ENCODE results near the gene TUG1. TPM values are rescaled to one million over a fixed set of nuclear protein-coding genes. Genes with fewer than 3 reads are reported as not detected.

The TUG1 gene
- polyA plus RNA-seq, 3 donors from 2014 or later, result 7.8 to 22.9 (median 13.6) TPM

DNA sequence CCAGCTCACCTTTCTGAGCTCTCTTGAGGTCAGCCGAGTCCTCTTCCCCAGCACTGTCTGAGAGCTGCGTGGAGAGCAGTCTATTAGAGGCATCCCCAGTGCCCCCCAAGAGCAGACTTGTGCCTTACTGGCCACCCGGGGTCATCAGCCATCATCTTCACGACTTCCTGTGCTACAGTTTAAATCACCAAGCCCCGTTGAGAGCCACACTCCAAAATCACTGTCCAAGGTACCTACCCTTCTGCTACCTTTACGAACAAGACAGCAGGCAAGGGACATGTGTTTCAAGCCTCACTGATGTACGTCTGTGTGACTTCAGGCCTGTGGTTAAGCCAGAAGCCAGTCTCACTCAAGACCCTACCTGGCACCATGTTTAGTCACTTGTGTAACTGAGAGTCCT is 35.6 kb upstream of the TUG1 start:
- DNase-seq, result no peak
- no peaks in the 10 kb centered on the region for H3K9me3 Mint-ChIP-seq
- H3K27me3 Mint-ChIP-seq (ENCODE audit: low read depth in 3 of 3), result peaks cover 0 to 4% (median 0%) of the 10 kb centered on the region in 3 donors
- no peak overlapping the region for H3K4me3 Mint-ChIP-seq
- H3K4me1 Mint-ChIP-seq, result no peaks in the 10 kb centered on the region
- no peak overlapping the region for H3K27ac Mint-ChIP-seq
- H3K36me3 Mint-ChIP-seq, result peaks cover 28 to 70% (median 38%) of the 10 kb centered on the region in 3 donors

DNA sequence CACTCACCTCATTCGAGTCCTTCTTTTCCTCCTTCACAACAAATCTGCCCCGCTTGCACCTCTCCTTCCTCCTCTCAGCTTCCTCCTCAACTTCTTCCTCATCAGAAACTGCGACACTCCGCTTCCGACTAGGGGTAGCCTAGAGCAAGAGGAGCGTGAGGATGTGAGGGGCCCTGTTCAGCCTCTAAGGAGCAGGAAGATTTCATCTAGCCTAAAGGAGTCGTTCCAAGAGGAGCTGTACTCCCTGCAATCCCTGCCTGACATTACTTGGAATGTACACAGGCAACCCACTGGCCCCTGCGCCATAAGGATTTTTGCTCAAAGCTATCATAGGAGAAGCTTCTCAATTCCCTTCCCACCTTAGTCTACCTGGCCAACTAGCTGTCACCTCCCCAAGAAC is 35.0 kb upstream of the TUG1 start:
- no peak overlapping the region for H3K4me3 Mint-ChIP-seq
- no peak for DNase-seq
- H3K27ac Mint-ChIP-seq, result no peak overlapping the region
- H3K9me3 Mint-ChIP-seq, result no peaks in the 10 kb centered on the region
- peaks cover 0 to 2% of the 10 kb centered on the region in 2 donors for H3K4me1 Mint-ChIP-seq
- peaks cover 29 to 72% (median 42%) of the 10 kb centered on the region in 3 donors for H3K36me3 Mint-ChIP-seq
- peaks cover 0 to 4% (median 0%) of the 10 kb centered on the region in 3 donors for H3K27me3 Mint-ChIP-seq (ENCODE audit: low read depth in 3 of 3)

DNA sequence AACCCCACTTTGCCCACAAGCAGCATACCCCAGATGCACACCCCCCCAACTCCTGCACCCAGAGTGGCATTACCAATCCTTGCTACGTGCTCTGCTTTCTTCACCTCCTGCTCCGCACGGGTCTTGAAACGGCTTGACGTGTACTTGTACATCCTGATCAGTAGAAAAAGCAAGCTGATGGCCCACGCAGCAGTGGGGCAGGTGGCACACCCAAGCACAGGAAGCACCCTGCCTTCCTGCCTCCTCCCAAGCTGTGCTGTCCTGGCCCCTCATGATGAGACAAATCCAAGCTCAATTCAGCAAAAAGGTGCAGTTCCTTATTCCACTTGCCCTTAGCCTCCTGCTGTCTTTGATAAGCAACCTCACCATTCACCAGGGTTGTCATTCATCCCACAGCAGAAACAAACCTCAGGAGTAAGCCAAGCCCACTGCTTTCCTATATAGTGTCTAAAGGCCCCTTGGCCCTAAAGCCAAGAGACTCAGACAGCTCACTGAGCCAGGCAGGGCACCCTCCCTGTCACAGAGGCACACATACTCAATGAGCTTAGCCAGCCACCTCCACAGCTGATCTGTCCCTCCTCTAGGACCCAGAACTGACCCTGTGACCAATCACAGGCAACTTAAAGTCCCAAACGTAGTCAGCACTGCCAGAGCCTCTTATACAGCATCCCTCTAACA is 28.2 kb upstream of the TUG1 start:
- H3K27ac Mint-ChIP-seq, result peak overlapping the region; percentile 47 to 80 (median 75)
- H3K4me1 Mint-ChIP-seq, result peaks cover 34 to 51% of the 10 kb centered on the region in 2 donors
- peaks cover 44 to 66% (median 49%) of the 10 kb centered on the region in 3 donors for H3K36me3 Mint-ChIP-seq
- no peak for DNase-seq
- H3K9me3 Mint-ChIP-seq, result no peaks in the 10 kb centered on the region
- peak overlapping the region in 4 of 5 donors; percentile 7 to 71 (median 44) for H3K4me3 Mint-ChIP-seq
- no peaks in the 10 kb centered on the region for H3K27me3 Mint-ChIP-seq (ENCODE audit: low read depth in 3 of 3)

DNA sequence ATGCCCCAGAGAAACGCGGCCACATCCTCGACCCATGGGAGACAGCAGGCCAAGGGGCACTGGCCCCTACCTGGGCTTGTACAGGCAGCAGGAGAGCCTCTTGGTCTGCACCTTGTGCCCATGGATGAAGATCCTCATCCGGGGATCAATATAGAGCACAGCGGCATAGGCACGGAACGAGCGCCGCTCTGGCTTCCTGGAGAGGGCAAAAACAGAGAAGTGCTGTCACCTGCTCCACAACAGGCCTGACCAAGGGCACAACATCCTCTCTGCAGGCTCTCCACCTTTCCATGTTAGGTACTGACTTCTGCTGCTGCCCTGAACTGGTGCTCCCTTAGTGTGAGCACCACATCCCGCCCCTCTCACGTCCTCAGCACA is 27.7 kb upstream of the TUG1 start:
- no peak for DNase-seq
- Mint-ChIP-seq H3K27me3 (ENCODE audit: low read depth in 3 of 3) (no peaks in the 10 kb centered on the region), H3K4me1 (peaks cover 34 to 51% of the 10 kb centered on the region in 2 donors), H3K4me3 (peak overlapping the region in 2 of 5 donors; percentile 1 to 38), H3K36me3 (peaks cover 49 to 66% (median 49%) of the 10 kb centered on the region in 3 donors), H3K27ac (peak overlapping the region; percentile 9 to 80 (median 62)), H3K9me3 (no peaks in the 10 kb centered on the region)

DNA sequence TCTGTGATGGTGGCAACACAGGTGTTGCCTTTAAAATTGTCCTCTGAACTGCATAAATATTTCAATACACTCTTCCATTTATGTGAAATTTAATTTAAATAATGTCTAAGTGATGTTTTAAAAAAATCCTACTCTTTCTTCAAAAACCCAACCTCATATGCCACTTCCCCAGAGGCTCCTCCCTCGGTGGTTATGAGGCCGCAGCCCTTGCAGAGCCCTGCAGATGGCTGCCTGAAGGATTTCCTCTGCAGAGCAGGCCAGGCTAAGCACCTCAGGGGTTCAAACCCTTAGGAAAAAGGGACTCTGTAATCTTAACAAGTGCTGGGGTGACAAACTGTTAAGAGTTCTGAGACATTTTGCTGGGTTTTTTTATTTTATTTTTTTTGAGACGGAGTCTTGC is 25.7 kb upstream of the TUG1 start:
- H3K36me3 Mint-ChIP-seq, result peaks cover 42 to 60% (median 52%) of the 10 kb centered on the region in 3 donors

DNA sequence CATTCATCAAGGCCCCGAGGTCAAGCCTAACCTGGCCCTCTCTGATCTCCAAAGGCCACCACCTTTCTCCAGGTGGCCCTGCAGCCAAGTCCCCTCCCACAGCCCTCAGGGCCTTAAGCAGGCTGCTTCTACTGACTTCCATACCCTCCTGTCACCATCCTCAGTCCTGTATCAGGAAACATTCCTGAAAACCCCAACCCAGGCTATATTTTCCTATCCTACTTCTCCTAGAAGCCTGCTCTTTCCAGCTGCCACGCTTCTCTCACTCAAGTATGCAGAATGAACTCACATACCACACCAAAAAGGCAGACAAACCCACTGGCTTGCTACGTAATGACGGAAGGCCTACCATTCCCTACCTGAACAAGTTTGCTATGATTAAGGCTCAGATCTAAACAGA is 24.1 kb upstream of the TUG1 start:
- H3K36me3 Mint-ChIP-seq, result peaks cover 44 to 56% (median 49%) of the 10 kb centered on the region in 3 donors
- H3K27ac Mint-ChIP-seq, result peak overlapping the region in 1 of 6 donors; percentile 6
- no peak overlapping the region for H3K4me3 Mint-ChIP-seq
- peaks cover 33 to 45% of the 10 kb centered on the region in 2 donors for H3K4me1 Mint-ChIP-seq
- H3K27me3 Mint-ChIP-seq (ENCODE audit: low read depth in 3 of 3), result no peaks in the 10 kb centered on the region
- H3K9me3 Mint-ChIP-seq, result no peaks in the 10 kb centered on the region
- DNase-seq, result no peak

More for the DNA sequence above, 25.7 kb upstream of the TUG1 start:
- Mint-ChIP-seq H3K27me3 (ENCODE audit: low read depth in 3 of 3) (no peaks in the 10 kb centered on the region), H3K4me3 (peak overlapping the region; percentile 26 to 61 (median 54)), H3K9me3 (no peaks in the 10 kb centered on the region), H3K27ac (peak overlapping the region in 5 of 6 donors; percentile 30 to 83 (median 41)), H3K4me1 (peaks cover 34 to 51% of the 10 kb centered on the region in 2 donors)
- DNase-seq, result peak; percentile 36 to 49 (median 48)

DNA sequence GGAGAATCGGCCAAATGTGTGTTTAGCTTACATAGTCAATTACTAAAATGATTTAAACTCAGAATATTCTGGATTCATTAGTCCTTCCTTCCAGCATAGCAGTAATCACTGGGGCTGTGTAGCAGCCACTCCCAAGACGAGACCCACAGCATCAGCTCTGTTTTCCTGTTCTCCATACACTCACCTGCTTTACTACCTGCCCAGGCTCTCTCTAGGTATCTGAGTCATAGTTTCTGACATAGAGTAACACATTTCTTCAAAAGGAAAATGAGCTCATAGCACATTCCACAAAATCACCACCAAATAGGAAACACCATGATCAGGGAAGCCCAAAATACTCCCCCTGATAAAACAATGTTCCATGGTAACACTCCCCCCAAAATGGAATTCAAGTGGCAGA is 23.4 kb upstream of the TUG1 start:
- Mint-ChIP-seq H3K27ac (peak overlapping the region in 1 of 6 donors; percentile 41), H3K27me3 (ENCODE audit: low read depth in 3 of 3) (no peaks in the 10 kb centered on the region), H3K9me3 (no peaks in the 10 kb centered on the region), H3K4me3 (no peak overlapping the region), H3K4me1 (peaks cover 26 to 38% of the 10 kb centered on the region in 2 donors), H3K36me3 (peaks cover 45 to 57% (median 51%) of the 10 kb centered on the region in 3 donors)
- DNase-seq, result no peak

DNA sequence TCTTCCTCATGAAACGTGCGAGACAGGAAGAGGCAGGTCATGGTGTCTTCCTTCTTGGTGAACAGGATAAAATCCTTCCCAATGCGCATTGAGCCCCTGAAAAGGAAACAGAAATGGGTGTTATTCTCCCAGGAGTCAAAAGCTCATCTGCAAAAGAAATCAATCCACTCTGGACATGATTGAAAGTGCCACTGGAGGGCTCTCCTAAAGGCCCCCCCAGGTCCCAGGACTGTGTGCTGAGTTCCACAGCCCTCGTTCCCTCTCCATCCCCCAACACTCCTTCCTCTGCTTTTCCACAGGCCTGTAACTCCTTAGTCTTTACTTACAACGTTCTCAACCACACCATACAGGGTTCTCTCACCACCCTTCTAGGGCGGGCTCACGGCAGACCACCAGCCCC is 22.7 kb upstream of the TUG1 start:
- H3K4me1 Mint-ChIP-seq, result peaks cover 20 to 31% of the 10 kb centered on the region in 2 donors
- DNase-seq, result no peak
- H3K27ac Mint-ChIP-seq, result peak overlapping the region in 3 of 6 donors; percentile 3 to 45 (median 44)
- no peak overlapping the region for H3K4me3 Mint-ChIP-seq
- no peaks in the 10 kb centered on the region for H3K27me3 Mint-ChIP-seq (ENCODE audit: low read depth in 3 of 3)
- peaks cover 42 to 52% (median 47%) of the 10 kb centered on the region in 3 donors for H3K36me3 Mint-ChIP-seq
- H3K9me3 Mint-ChIP-seq, result no peaks in the 10 kb centered on the region

DNA sequence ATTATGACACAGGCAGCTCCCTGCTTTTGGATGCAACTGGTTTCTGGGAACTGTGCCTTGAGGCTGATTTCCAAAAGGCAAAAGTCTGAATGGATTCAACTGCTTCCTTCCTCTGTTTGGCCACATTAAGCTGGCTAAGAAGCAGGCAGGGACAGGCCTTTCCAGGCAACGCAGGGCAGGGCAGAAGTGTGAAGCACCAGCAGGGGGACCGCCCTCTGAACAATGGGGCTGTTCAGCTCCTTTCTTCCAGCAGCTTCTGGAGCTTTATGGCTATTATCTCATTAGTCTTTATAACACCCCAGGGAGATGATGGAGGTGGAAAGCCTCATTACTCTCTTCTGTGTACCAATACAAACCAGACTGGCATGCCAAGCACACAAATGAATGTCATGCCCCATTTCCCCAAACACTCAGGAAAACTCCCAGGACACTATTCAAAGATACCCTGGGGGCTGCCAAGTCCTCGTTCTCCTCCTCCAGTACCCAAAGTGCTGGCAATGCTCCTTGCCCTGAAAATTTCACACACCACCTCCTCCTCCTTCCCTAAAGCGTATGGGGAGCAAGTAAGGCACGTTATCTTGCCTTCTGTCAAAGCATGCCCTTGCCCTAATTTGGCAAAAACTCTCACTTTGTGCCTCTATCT is 21.8 kb upstream of the TUG1 start:
- Mint-ChIP-seq H3K36me3 (peaks cover 35 to 44% (median 40%) of the 10 kb centered on the region in 3 donors), H3K9me3 (no peaks in the 10 kb centered on the region), H3K4me3 (no peak overlapping the region), H3K27ac (no peak overlapping the region), H3K4me1 (peaks cover 14 to 24% of the 10 kb centered on the region in 2 donors), H3K27me3 (ENCODE audit: low read depth in 3 of 3) (no peaks in the 10 kb centered on the region)
- no peak for DNase-seq

DNA sequence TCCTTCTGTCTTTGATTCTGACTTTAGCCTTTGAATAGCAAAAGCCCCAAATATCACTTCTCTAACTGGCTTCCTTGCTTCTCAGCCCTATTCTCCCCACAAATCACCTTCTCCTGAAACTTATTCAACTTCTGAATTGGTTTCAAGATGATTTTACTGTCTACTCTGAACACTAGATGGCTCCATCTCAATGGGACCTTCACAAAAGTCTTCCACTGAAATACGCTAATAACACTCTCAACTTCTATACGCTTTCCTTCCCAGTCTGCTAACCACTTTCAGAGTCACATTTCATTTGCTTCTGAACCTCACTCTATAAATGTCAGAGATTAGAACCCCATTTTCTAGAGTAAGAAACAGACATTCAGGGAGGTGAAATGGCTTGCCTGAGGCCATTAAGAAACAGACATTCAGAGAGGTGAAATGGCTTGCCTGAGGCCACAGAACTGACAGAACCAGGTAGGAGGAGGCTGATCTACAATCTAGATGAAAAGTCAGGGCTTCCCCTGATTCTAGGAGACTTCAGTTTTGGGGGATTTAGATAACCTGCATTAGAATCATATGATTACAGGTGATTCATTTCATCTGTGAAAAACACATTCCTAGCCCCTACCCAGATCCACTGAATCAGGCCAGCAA is 21.1 kb upstream of the TUG1 start:
- no peak overlapping the region for H3K27ac Mint-ChIP-seq
- H3K27me3 Mint-ChIP-seq (ENCODE audit: low read depth in 3 of 3), result no peaks in the 10 kb centered on the region
- H3K4me3 Mint-ChIP-seq, result no peak overlapping the region
- DNase-seq, result peak in 2 of 3 donors; percentile 9 to 22
- no peaks in the 10 kb centered on the region for H3K9me3 Mint-ChIP-seq
- H3K4me1 Mint-ChIP-seq, result peaks cover 14 to 24% of the 10 kb centered on the region in 2 donors
- H3K36me3 Mint-ChIP-seq, result peaks cover 38 to 47% (median 40%) of the 10 kb centered on the region in 3 donors

DNA sequence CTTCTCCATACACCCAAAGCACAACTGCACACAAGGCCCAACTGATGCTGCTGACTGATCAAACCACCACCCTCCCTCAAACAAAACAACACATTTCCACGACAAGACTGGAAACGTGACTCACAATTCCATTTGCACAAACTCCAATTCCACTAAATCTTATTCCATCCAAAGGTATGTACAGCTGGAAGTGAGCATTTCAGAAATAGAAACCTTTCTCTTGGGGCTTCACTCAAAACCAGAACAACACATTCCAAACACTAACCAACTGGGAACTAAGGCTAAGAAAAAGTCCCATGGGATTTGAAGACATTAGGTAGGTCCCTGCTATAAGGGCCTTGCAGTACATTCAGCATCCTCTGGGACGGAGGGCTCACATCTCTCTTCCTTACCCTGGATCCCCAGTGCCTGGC is 20.1 kb upstream of the TUG1 start:
- Mint-ChIP-seq H3K27me3 (ENCODE audit: low read depth in 3 of 3) (no peaks in the 10 kb centered on the region), H3K9me3 (no peaks in the 10 kb centered on the region), H3K4me1 (peaks cover 5 to 14% of the 10 kb centered on the region in 2 donors), H3K27ac (no peak overlapping the region), H3K4me3 (no peak overlapping the region), H3K36me3 (peaks cover 40 to 51% (median 44%) of the 10 kb centered on the region in 3 donors)
- no peak for DNase-seq

DNA sequence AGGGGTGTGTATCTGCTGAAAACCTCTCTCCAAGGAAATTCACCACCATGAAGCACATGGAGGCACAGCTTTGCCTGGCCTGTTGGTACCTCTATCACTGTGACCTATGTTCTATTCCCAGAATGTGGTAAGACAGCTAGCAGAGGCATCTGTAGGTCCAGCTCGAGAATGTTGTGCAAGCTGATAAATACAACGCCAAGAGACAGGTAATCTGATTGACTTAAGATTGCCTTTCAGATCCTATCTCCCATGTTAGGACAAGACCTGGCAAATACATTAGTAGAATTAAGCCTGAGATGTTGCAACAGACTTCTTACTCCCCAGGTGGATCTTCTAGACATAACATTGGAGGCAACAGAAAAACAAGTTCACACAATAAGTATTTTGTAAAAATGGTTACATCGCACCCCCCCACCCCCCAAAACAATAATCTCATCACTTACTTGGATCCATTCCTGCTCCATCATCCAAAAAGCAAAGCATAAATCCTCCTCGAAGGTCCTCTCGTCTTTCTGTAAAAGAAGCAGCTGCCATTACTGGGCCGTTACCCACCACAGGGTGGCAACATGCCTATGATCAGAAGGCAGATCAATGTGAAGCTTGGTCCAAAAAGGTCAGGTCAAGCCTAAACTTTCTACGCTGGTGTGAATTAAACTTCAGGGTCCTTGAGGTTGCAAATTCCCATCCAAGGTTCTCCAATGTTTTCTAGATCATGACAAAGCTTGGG is 19.0 kb upstream of the TUG1 start:
- Mint-ChIP-seq H3K4me1 (peaks cover 0 to 2% of the 10 kb centered on the region in 2 donors), H3K36me3 (peaks cover 32 to 46% (median 41%) of the 10 kb centered on the region in 3 donors), H3K27ac (no peak overlapping the region), H3K9me3 (no peaks in the 10 kb centered on the region), H3K4me3 (no peak overlapping the region), H3K27me3 (ENCODE audit: low read depth in 3 of 3) (no peaks in the 10 kb centered on the region)
- no peak for DNase-seq

DNA sequence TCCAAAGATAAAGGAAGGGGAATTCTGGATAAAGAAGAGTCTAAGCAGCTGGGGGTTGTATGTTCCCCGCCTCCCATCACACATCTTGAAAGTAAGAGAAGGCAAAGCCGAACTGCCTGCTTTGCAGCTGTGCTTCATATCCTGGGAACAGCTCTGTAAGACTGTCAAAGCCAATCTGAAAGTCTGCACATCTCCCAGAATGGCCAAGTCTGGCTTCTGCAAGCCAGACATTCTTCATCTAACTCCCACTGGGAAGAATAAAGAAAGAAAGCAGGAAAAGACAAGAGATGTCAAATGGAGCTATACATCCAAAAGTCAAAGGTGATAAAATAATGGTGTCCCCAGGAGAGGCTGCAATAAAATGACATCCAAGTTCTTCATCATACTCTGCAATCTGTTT is 15.9 kb upstream of the TUG1 start:
- Mint-ChIP-seq H3K4me1 (peaks cover 9 to 11% of the 10 kb centered on the region in 2 donors), H3K4me3 (no peak overlapping the region), H3K27me3 (ENCODE audit: low read depth in 3 of 3) (no peaks in the 10 kb centered on the region), H3K9me3 (no peaks in the 10 kb centered on the region), H3K36me3 (peaks cover 16 to 33% (median 33%) of the 10 kb centered on the region in 3 donors), H3K27ac (no peak overlapping the region)
- no peak for DNase-seq
